IMR-90 (cell line): ENCODE measurements around the gene FN3KRP. TPM values are rescaled to one million over a fixed set of nuclear protein-coding genes. Genes with fewer than 3 reads are reported as not detected.

Experiments used
- ATAC-seq: fragments of 200-7000 bp; cut with Tn5 transposase; 2 replicates; pipeline ENCODE4 v1.9.1; 2020; ENCODE audit warnings: low read depth, mild to moderate bottlenecking, moderate library complexity
- BruUV-seq: library from RNA; stranded (reverse); fragments of 400-500 nt; replicated peaks from 2 replicates; lab custom pipeline; 2021; lab: Mats Ljungman, UMichigan
- CTCF ChIA-PET: fragments of 300-600 bp; formaldehyde crosslinking; extraction: SDS; loops from one replicate; lab custom pipeline; 2021; ENCODE audit warnings: antibody characterized with exemption; lab: Yijun Ruan, JAX
- POLR2A ChIA-PET: fragments of 300-600 bp; sonication (Branson Sonifier 250); formaldehyde crosslinking; loops from one replicate; lab custom pipeline; 2022; ENCODE audit warnings: antibody characterized with exemption; ENCODE audit not compliant: unreplicated experiment; lab: Charles Lee
- DNase-seq: peaks from one replicate; pipeline ENCODE4 v3.0.0; 2013
- H2AFZ ChIP-seq: replicated peaks from 2 replicates; pipeline ENCODE3; 2013; ENCODE audit warnings: low read length, mild to moderate bottlenecking; ENCODE audit not compliant: poor library complexity
- H2AK5ac ChIP-seq: 2 replicates; pipeline ENCODE4 v1.6.1; 2013; ENCODE audit warnings: low read depth, low read length, inconsistent platforms
- H2AK9ac ChIP-seq: replicated peaks from 2 replicates; pipeline ENCODE3; 2013; ENCODE audit warnings: mild to moderate bottlenecking, low read depth, low read length, moderate library complexity; ENCODE audit not compliant: poor library complexity
- H2BK120ac ChIP-seq: 2 replicates; pipeline ENCODE4 v1.6.1; 2013; ENCODE audit warnings: low read depth, low read length, inconsistent platforms
- H2BK15ac ChIP-seq: 3 replicates; pipeline ENCODE4 v1.6.1; 2013; ENCODE audit warnings: low read depth, low read length, inconsistent platforms
- H2BK20ac ChIP-seq: 2 replicates; pipeline ENCODE4 v1.6.1; 2013; ENCODE audit warnings: low read depth, mild to moderate bottlenecking, inconsistent platforms, low read length, moderate library complexity
- H2BK5ac ChIP-seq: 2 replicates; pipeline ENCODE4 v1.6.1; 2013; ENCODE audit warnings: mild to moderate bottlenecking, low read depth, low read length, inconsistent platforms; ENCODE audit not compliant: poor library complexity, severe bottlenecking
- H3K14ac ChIP-seq: replicated peaks from 2 replicates; pipeline ENCODE4 v1.6.1; 2013; ENCODE audit warnings: low read depth, low read length, inconsistent platforms
- H3K18ac ChIP-seq: 2 replicates; pipeline ENCODE4 v1.6.1; 2013; ENCODE audit warnings: low read depth, low read length, control low read depth
- H3K23ac ChIP-seq: 2 replicates; pipeline ENCODE4 v1.6.1; 2013; ENCODE audit warnings: low read depth, low read length, inconsistent platforms
- H3K27ac ChIP-seq: 2 replicates; pipeline ENCODE4 v1.5.1; 2013; ENCODE audit warnings: mild to moderate bottlenecking, control low read depth, low read length; ENCODE audit not compliant: insufficient read depth
- H3K27me3 ChIP-seq: 2 replicates; pipeline ENCODE4 v1.6.1; 2013; ENCODE audit warnings: low read length; ENCODE audit not compliant: control insufficient read depth, insufficient read depth
- H3K36me3 ChIP-seq: 2 replicates; pipeline ENCODE4 v1.6.1; 2013; ENCODE audit warnings: low read length, mixed read lengths; ENCODE audit not compliant: control insufficient read depth, insufficient read depth
- H3K4ac ChIP-seq: 2 replicates; pipeline ENCODE4 v1.6.1; 2013; ENCODE audit warnings: low read depth, low read length, inconsistent platforms
- H3K4me1 ChIP-seq: 2 replicates; pipeline ENCODE4 v1.6.1; 2013; ENCODE audit warnings: low read length, mixed read lengths; ENCODE audit not compliant: control insufficient read depth, insufficient read depth
- H3K4me2 ChIP-seq: 2 replicates; pipeline ENCODE4 v1.6.1; 2013; ENCODE audit warnings: low read depth, mild to moderate bottlenecking, control low read depth, low read length, moderate library complexity
- H3K4me3 ChIP-seq: 2 replicates; pipeline ENCODE4 v1.5.1; 2013; ENCODE audit warnings: low read depth, mild to moderate bottlenecking, control low read depth, low read length, moderate library complexity; ENCODE audit not compliant: insufficient read depth
- H3K56ac ChIP-seq: 2 replicates; pipeline ENCODE4 v1.6.1; 2013; ENCODE audit warnings: low read length, inconsistent platforms; ENCODE audit not compliant: insufficient read depth; ENCODE audit errors: extremely low read depth
- H3K79me1 ChIP-seq, 2 experiments: 2 replicates each; pipeline ENCODE4 v1.6.1; 2013; ENCODE audit warnings: low read length in 2 of 2, inconsistent platforms in 1 of 2, low read depth in 1 of 2
- H3K9ac ChIP-seq: 2 replicates; pipeline ENCODE4 v1.6.1; 2013; ENCODE audit warnings: low read depth, low read length, control low read depth
- H3K9me1 ChIP-seq: 2 replicates; pipeline ENCODE4 v1.6.1; 2013; ENCODE audit warnings: low read length, inconsistent platforms; ENCODE audit not compliant: insufficient read depth
- H3K9me3 ChIP-seq: 2 replicates; pipeline ENCODE4 v1.6.1; 2013; ENCODE audit warnings: low read length; ENCODE audit not compliant: control insufficient read depth, insufficient read depth
- H4K20me1 ChIP-seq: 2 replicates; pipeline ENCODE4 v1.6.1; 2013; ENCODE audit warnings: low read length, inconsistent platforms; ENCODE audit not compliant: insufficient read depth
- H4K5ac ChIP-seq: 2 replicates; pipeline ENCODE4 v1.6.1; 2013; ENCODE audit warnings: mild to moderate bottlenecking, low read depth, low read length, control low read depth
- H4K8ac ChIP-seq, 2 experiments: 2 replicates each; pipeline ENCODE4 v1.6.1; 2013; ENCODE audit warnings: low read depth in 2 of 2, low read length in 2 of 2, control low read depth in 1 of 2, inconsistent platforms in 1 of 2
- H4K91ac ChIP-seq: 2 replicates; pipeline ENCODE4 v1.6.1; 2013; ENCODE audit warnings: low read depth, low read length, inconsistent platforms; ENCODE audit not compliant: insufficient read depth
- BHLHE40 ChIP-seq: fragments of 150-350 bp; IDR thresholded peaks from 2 replicates; pipeline ENCODE4 v1.6.1; 2016; ENCODE audit warnings: mild to moderate bottlenecking, low read depth, low read length
- CEBPB ChIP-seq: IDR thresholded peaks from 2 replicates; pipeline ENCODE4 v1.6.1; 2012; ENCODE audit warnings: low read depth, low read length, improper control_type of control experiment
- CHD1 ChIP-seq: IDR thresholded peaks from 2 replicates; pipeline ENCODE4 v1.6.1; 2012; ENCODE audit warnings: low read depth, low read length, improper control_type of control experiment
- CTCF ChIP-seq: conservative IDR thresholded peaks from 2 replicates; pipeline ENCODE4 v1.5.1; 2012; ENCODE audit warnings: mild to moderate bottlenecking, low read depth, low read length, improper control_type of control experiment
- FOS ChIP-seq: fragments of 150-350 bp; IDR thresholded peaks from 2 replicates; pipeline ENCODE4 v1.6.1; 2016; ENCODE audit warnings: low read depth, low read length
- MAFK ChIP-seq: IDR thresholded peaks from 2 replicates; pipeline ENCODE4 v1.6.1; 2012; ENCODE audit warnings: low read depth, low read length, improper control_type of control experiment
- MAZ ChIP-seq: IDR thresholded peaks from 2 replicates; pipeline ENCODE4 v1.6.1; 2012; ENCODE audit warnings: low read depth, mild to moderate bottlenecking, low read length, improper control_type of control experiment, moderate library complexity, borderline replicate concordance
- MXI1 ChIP-seq: IDR thresholded peaks from 2 replicates; pipeline ENCODE4 v1.6.1; 2012; ENCODE audit warnings: low read depth, mild to moderate bottlenecking, low read length, moderate library complexity, borderline replicate concordance
- NFE2L2 ChIP-seq: fragments of 150-350 bp; IDR thresholded peaks from 2 replicates; pipeline ENCODE4 v1.6.1; 2016; ENCODE audit warnings: low read depth, mild to moderate bottlenecking, low read length
- RAD21 ChIP-seq: IDR thresholded peaks from 2 replicates; pipeline ENCODE4 v1.6.1; 2012; ENCODE audit warnings: low read length, improper control_type of control experiment
- RCOR1 ChIP-seq: IDR thresholded peaks from 2 replicates; pipeline ENCODE4 v1.6.1; 2012; ENCODE audit warnings: mild to moderate bottlenecking, low read length, improper control_type of control experiment; ENCODE audit not compliant: insufficient replicate concordance
- RFX5 ChIP-seq: IDR thresholded peaks from 2 replicates; pipeline ENCODE4 v1.8.0; 2012; ENCODE audit warnings: low read depth, mild to moderate bottlenecking, low read length, moderate library complexity
- SMC3 ChIP-seq: fragments of 150-350 bp; IDR thresholded peaks from 2 replicates; pipeline ENCODE4 v1.6.1; 2016; ENCODE audit warnings: low read depth, mild to moderate bottlenecking, antibody characterized with exemption, low read length, moderate library complexity
- whole genome bisulfite sequencing, 2 experiments: methylation state at CpG; one replicate each; pipeline versions ENCODE4 v1.1.5 to v1.1.7; 2013; ENCODE audit warnings: missing lambda C conversion rate in 2 of 2; ENCODE audit not compliant: insufficient read length in 1 of 2; ENCODE audit errors: extremely low coverage in 2 of 2; 5-methylcytosine and 5-hydroxymethylcytosine counted together
- dilution Hi-C: fragments of 300-500 bp; cut with HindIII; formaldehyde crosslinking; loops from one replicate; pipeline ENCODE4 v1.14.3; 2018; ENCODE audit warnings: low sequenced_read_pairs; ENCODE audit not compliant: unreplicated experiment
- in situ Hi-C: fragments of 300-500 bp; cut with MboI; formaldehyde crosslinking; loops from 3 replicates; pipeline ENCODE4 v1.14.3; 2019; ENCODE audit warnings: low sequenced_read_pairs, inconsistent platforms, mixed read lengths
- intact Hi-C: fragments of 100-400 bp; cut with micrococcal nuclease; formaldehyde crosslinking; loops from 2 replicates; pipeline ENCODE4 v1.10.0; 2022
- polyA plus RNA-seq, 3 experiments: library from polyadenylated mRNA; depleted of rRNA; stranded (reverse); fragments of >200 nt; gene quantifications; 2 replicates each; pipeline ENCODE4 v1.2.3, GENCODE V29; 2012; ENCODE audit warnings: low replicate concordance in 1 of 3
- total RNA-seq: library from RNA; depleted of rRNA; stranded (reverse); fragments of >200 nt; gene quantifications from 2 replicates; pipeline ENCODE4 v1.2.3, GENCODE V29; 2012
- TF ChIP-seq, protein P1 (sequence below): fragments of 150-350 bp; IDR thresholded peaks from 2 replicates; pipeline ENCODE4 v1.6.1; 2016; ENCODE audit warnings: low read depth, mild to moderate bottlenecking, low read length, moderate library complexity, borderline replicate concordance
- TF ChIP-seq, protein P2 (sequence below): fragments of 150-350 bp; IDR thresholded peaks from 2 replicates; pipeline ENCODE4 v1.6.1; 2017; ENCODE audit warnings: mild to moderate bottlenecking, antibody characterized with exemption, low read length, low read depth

FN3KRP gene
- total and polyA plus RNA-seq, 2 of the 4 experiments (the other 2 are of a cell fraction): 18.6 to 20.3 TPM

DNA sequence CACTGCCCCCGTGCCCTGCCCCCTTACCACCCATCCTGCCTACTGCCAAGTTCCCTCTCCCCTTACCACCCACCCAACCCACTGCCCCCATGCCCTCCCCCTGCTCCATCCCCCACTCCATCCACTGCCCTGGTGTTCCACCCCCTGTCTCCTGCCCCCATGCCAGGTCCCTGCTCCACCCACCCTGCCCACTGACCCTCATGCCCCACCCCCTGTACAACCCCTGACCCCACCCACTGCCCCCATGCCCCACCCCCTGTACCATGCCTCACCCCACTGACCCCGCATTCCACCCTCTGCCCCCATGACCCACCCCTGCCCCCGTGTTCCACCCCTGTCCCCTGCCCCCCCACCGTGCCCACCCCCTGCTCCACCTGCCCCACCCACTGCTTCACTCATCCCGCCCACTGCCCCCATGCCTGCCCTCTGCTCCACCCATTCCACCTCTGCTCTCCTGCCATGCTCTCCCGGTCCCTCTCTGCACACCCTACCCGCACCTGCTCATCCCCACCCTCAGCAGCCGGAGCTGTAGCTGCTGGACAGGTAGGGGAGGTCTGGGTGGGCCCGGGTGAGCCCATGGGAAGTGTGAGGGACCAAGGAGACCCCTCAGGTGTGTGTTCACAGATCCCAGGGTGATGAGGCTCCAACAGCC is 7.4 kb upstream of the FN3KRP start:
- CTCF ChIA-PET: no interaction called here
- dilution Hi-C loops: no loop called here
- Histone ChIP-seq H2BK15ac (no peak overlapping the region), H4K5ac (no peak overlapping the region), H3K4me2 (no peak overlapping the region), H3K27me3 (peaks cover 17% of the 10 kb centered on the region; the same call in 1 of the 2 replicates), H3K9ac (no peak overlapping the region), H3K27ac (no peak overlapping the region), H3K4me1 (no peaks in the 10 kb centered on the region), H3K9me1 (no peaks in the 10 kb centered on the region), H3K9me3 (no peaks in the 10 kb centered on the region), H3K18ac (no peak overlapping the region), H2BK20ac (no peak overlapping the region), H2BK5ac (no peak overlapping the region), H3K36me3 (no peaks in the 10 kb centered on the region), H3K4me3 (no peak overlapping the region), H4K91ac (no peak overlapping the region), H4K20me1 (no peaks in the 10 kb centered on the region), H3K14ac (no peak overlapping the region), H2BK120ac (no peak overlapping the region), H2AK5ac (no peak overlapping the region), H3K56ac (no peak overlapping the region), H3K79me1 (no peaks in the 10 kb centered on the region), H2AK9ac (no peak overlapping the region), H3K23ac (no peak overlapping the region), H4K8ac (no peak overlapping the region), H3K4ac (no peak overlapping the region), H2AFZ (no peak overlapping the region)
- BruUV-seq: no TSS peak
- intact Hi-C loops: no loop called here
- in situ Hi-C loops: no loop called here
- POLR2A ChIA-PET: no interaction called here
- ATAC-seq (no peak), DNase-seq (no peak)
- TF ChIP-seq CHD1 (no peak), BHLHE40 (no peak), MAZ (no peak), NFE2L2 (no peak), SMC3 (no peak), FOS (no peak), RFX5 (no peak), CTCF (no peak), RAD21 (no peak), CEBPB (no peak), RCOR1 (no peak), MXI1 (no peak), MAFK (no peak)
- TF ChIP-seq, protein P1, sequence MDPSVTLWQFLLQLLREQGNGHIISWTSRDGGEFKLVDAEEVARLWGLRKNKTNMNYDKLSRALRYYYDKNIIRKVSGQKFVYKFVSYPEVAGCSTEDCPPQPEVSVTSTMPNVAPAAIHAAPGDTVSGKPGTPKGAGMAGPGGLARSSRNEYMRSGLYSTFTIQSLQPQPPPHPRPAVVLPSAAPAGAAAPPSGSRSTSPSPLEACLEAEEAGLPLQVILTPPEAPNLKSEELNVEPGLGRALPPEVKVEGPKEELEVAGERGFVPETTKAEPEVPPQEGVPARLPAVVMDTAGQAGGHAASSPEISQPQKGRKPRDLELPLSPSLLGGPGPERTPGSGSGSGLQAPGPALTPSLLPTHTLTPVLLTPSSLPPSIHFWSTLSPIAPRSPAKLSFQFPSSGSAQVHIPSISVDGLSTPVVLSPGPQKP: no peak
- TF ChIP-seq, protein P2, sequence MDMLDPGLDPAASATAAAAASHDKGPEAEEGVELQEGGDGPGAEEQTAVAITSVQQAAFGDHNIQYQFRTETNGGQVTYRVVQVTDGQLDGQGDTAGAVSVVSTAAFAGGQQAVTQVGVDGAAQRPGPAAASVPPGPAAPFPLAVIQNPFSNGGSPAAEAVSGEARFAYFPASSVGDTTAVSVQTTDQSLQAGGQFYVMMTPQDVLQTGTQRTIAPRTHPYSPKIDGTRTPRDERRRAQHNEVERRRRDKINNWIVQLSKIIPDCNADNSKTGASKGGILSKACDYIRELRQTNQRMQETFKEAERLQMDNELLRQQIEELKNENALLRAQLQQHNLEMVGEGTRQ: no peak
- no CpG with 5 or more reads among the region's 9 CpGs for WGBS, 2 experiments
